ENCODE results near the gene DGKD.

GRCh38 chr2:233440714-233441113 lies 86.4 kb downstream of the DGKD start:
- TF ChIP-seq CTCF (IDR thresholded peaks at IDR 0.05; ENCODE audit: borderline replicate concordance, extremely low read depth, low read length, poor library complexity, severe bottlenecking) (no peak), EZH2 (IDR thresholded peaks at IDR 0.05; ENCODE audit: borderline replicate concordance, low read depth, low read length, severe bottlenecking) (no peak)
